ENCODE data around the gene SPECC1L.

Gene SPECC1L

DNA sequence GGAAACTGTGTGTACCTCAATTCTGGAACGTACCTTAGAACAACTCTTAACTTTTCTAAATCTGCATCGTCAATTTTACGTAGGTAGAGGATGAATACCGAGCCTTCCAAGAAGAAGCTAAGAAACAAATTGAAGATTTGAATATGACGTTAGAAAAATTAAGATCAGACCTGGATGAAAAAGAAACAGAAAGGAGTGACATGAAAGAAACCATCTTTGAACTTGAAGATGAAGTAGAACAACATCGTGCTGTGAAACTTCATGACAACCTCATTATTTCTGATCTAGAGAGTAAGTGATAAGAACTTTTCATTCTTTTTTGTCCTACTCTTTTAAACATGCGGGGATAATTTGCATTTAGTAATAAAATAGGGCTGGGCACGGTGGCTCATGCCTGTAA lies 53.5 kb downstream of the SPECC1L start:
- no peak overlapping the region for H3K4me3 ChIP-seq (ENCODE audit: low read depth in 1 of 2, low read length in 2 of 2)
- H3K4me2 ChIP-seq (ENCODE audit: insufficient read depth, low read length) = no peak overlapping the region
- no peaks in the 10 kb centered on the region for H4K20me1 ChIP-seq (ENCODE audit: insufficient read depth, low read length)
- ATAC-seq (ENCODE audit: insufficient read depth, low read depth) (no peak), DNase-seq (no peak)
- H3K79me2 ChIP-seq (ENCODE audit: insufficient read depth, low read length) = peaks cover 10% of the 10 kb centered on the region
- H2AFZ ChIP-seq (ENCODE audit: low read depth, low read length) = no peak overlapping the region
- H3K27me3 ChIP-seq (ENCODE audit: insufficient read depth, low read length, poor library complexity) = no peaks in the 10 kb centered on the region
- H3K27ac ChIP-seq (ENCODE audit: low read length) = no peak overlapping the region
- H3K36me3 ChIP-seq (ENCODE audit: insufficient read depth, low read length) = peaks cover 87% of the 10 kb centered on the region
- TF ChIP-seq, protein P1, sequence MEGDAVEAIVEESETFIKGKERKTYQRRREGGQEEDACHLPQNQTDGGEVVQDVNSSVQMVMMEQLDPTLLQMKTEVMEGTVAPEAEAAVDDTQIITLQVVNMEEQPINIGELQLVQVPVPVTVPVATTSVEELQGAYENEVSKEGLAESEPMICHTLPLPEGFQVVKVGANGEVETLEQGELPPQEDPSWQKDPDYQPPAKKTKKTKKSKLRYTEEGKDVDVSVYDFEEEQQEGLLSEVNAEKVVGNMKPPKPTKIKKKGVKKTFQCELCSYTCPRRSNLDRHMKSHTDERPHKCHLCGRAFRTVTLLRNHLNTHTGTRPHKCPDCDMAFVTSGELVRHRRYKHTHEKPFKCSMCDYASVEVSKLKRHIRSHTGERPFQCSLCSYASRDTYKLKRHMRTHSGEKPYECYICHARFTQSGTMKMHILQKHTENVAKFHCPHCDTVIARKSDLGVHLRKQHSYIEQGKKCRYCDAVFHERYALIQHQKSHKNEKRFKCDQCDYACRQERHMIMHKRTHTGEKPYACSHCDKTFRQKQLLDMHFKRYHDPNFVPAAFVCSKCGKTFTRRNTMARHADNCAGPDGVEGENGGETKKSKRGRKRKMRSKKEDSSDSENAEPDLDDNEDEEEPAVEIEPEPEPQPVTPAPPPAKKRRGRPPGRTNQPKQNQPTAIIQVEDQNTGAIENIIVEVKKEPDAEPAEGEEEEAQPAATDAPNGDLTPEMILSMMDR (IDR thresholded peaks at IDR 0.05; ENCODE audit: borderline replicate concordance, extremely low read depth, low read length, poor library complexity, severe bottlenecking) = no peak
- no peak for TF ChIP-seq EZH2 (IDR thresholded peaks at IDR 0.05; ENCODE audit: borderline replicate concordance, low read depth, low read length, severe bottlenecking)
- H3K9me3 ChIP-seq (ENCODE audit: insufficient read depth, low read length, severe bottlenecking) = no peaks in the 10 kb centered on the region
- H3K9ac ChIP-seq (ENCODE audit: low read depth, low read length) = no peak overlapping the region
- H3K4me1 ChIP-seq (ENCODE audit: insufficient read depth, low read length) = peaks cover 12% of the 10 kb centered on the region

DNA sequence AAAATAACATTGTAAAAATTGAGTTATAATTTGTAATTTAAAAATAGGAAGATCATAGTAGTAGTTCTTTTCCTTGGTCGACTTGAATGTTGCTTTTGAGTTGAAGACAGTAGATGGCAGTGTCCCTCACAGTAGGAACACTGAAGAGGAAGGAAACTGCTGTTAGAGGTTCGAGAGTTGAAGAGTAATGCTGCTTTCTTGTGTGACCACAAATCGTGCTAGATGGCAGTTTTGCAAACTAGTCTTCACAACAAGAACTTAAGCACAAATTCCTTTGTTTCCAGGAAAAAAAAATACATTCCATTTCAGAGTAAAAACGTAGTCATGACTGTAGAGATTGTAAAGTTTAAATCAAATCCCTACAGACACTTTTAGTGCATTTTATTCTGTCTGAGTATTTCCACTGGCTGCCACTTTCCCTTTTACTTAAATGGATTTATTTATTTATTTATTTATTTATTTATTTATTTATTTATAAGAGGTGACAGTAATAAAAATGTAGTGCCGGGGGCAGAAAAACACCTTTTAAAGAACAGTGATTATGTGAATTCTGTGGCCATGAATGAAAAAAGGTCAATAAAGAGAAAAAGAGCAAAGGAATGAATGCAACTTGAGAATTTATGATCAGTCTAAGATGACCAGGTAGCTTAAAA lies 54.6 kb downstream of the SPECC1L start:
- DNase-seq (peak; percentile 57), ATAC-seq (ENCODE audit: insufficient read depth, low read depth) (peak; percentile 97)
- Histone ChIP-seq H3K4me3 (ENCODE audit: low read depth in 1 of 2, low read length in 2 of 2) (no peak overlapping the region), H3K9ac (ENCODE audit: low read depth, low read length) (peak overlapping the region; percentile 24; the same call in 1 of the 2 replicates), H3K79me2 (ENCODE audit: insufficient read depth, low read length) (peaks cover 10% of the 10 kb centered on the region), H3K4me2 (ENCODE audit: insufficient read depth, low read length) (0 out of 2 replicates have a peak overlapping the region, but pooled peaks have one; percentile 35), H2AFZ (ENCODE audit: low read depth, low read length) (no peak overlapping the region; the same call in 1 of the 2 replicates), H3K36me3 (ENCODE audit: insufficient read depth, low read length) (peaks cover 87% of the 10 kb centered on the region), H3K27ac (ENCODE audit: low read length) (peak overlapping the region; percentile 64), H3K9me3 (ENCODE audit: insufficient read depth, low read length, severe bottlenecking) (no peaks in the 10 kb centered on the region), H4K20me1 (ENCODE audit: insufficient read depth, low read length) (no peaks in the 10 kb centered on the region), H3K4me1 (ENCODE audit: insufficient read depth, low read length) (peaks cover 12% of the 10 kb centered on the region), H3K27me3 (ENCODE audit: insufficient read depth, low read length, poor library complexity) (no peaks in the 10 kb centered on the region)
- TF ChIP-seq, protein P1 (IDR thresholded peaks at IDR 0.05; ENCODE audit: borderline replicate concordance, extremely low read depth, low read length, poor library complexity, severe bottlenecking) = peak; percentile 87
- no peak for TF ChIP-seq EZH2 (IDR thresholded peaks at IDR 0.05; ENCODE audit: borderline replicate concordance, low read depth, low read length, severe bottlenecking)

DNA sequence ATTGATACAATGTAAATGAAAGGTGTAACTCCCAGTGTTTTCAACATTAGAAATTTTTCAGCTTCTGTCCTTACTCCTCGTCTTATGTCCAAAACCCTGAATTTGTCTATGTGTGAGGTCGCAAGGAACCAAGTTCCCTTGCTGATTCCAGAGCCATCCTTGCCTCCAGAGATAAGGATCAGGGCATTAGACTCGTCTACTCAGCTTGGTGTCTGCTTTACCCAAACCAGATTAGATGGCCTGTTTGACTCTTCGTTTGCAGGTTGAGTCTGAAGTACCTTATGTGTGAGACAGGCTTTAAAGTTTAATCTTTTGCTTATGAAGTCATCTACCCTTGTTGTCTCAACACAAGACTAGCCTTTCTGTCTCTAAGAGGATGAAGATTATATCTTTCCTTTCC lies 55.6 kb downstream of the SPECC1L start:
- H3K27me3 ChIP-seq (ENCODE audit: insufficient read depth, low read length, poor library complexity) = no peaks in the 10 kb centered on the region
- ATAC-seq (ENCODE audit: insufficient read depth, low read depth) (no peak), DNase-seq (no peak)
- H3K9ac ChIP-seq (ENCODE audit: low read depth, low read length) = no peak overlapping the region
- TF ChIP-seq, protein P1 (IDR thresholded peaks at IDR 0.05; ENCODE audit: borderline replicate concordance, extremely low read depth, low read length, poor library complexity, severe bottlenecking) = no peak
- TF ChIP-seq EZH2 (IDR thresholded peaks at IDR 0.05; ENCODE audit: borderline replicate concordance, low read depth, low read length, severe bottlenecking) = no peak
- no peak overlapping the region for H3K4me3 ChIP-seq (ENCODE audit: low read depth in 1 of 2, low read length in 2 of 2)
- H2AFZ ChIP-seq (ENCODE audit: low read depth, low read length) = no peak overlapping the region
- peaks cover 87% of the 10 kb centered on the region for H3K36me3 ChIP-seq (ENCODE audit: insufficient read depth, low read length)
- peak overlapping the region; percentile 2; the same call in 1 of the 2 replicates for H3K27ac ChIP-seq (ENCODE audit: low read length)
- no peaks in the 10 kb centered on the region for H4K20me1 ChIP-seq (ENCODE audit: insufficient read depth, low read length)
- peaks cover 12% of the 10 kb centered on the region for H3K4me1 ChIP-seq (ENCODE audit: insufficient read depth, low read length)
- H3K79me2 ChIP-seq (ENCODE audit: insufficient read depth, low read length) = peaks cover 10% of the 10 kb centered on the region
- no peak overlapping the region for H3K4me2 ChIP-seq (ENCODE audit: insufficient read depth, low read length)
- no peaks in the 10 kb centered on the region for H3K9me3 ChIP-seq (ENCODE audit: insufficient read depth, low read length, severe bottlenecking)
